ENCODE data around the gene HOXC10. TPM values are rescaled to one million over a fixed set of nuclear protein-coding genes. Genes with fewer than 3 reads are reported as not detected.

Gene HOXC10
- total RNA-seq, 1 experiment from 2014 or later = 3.8 TPM

DNA sequence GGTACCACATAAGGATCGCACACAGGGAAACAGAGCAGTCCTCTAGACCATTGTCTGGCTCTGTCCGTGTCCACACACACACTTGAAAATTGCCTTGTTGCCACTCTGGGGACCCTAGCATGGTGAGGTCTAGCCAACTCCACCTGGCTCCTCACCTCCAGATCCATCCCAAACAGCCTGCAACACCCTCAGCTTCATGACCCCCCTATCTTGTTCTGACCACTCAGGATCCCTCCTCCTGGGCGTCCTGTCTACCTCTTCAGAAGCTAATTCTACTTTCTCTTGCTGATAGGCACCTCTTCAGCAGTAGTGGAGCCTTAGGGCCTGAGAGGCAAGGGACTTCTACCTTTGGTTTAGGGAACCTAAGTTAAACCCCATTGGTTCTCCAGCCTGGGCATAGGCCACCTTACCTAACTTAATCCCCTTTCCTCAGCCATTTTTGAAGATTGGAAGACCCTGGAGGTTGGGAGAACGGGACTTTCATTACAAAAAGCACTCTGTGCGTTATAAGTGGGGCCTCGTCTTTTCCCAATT, 47.2 kb downstream of the HOXC10 start:
- no peak overlapping the region for H2AFZ ChIP-seq (ENCODE audit: low read depth, low read length, poor library complexity, severe bottlenecking)
- TF ChIP-seq TCF7L2 (IDR thresholded peaks at IDR 0.05; ENCODE audit: borderline replicate concordance, extremely low read depth, insufficient read depth, insufficient read length) = no peak
- TF ChIP-seq FOSL1 (IDR thresholded peaks at IDR 0.05; ENCODE audit: low read depth) = no peak
- TF ChIP-seq SP1 (IDR thresholded peaks at IDR 0.05; ENCODE audit: low read depth) = no peak
- TF ChIP-seq CBX3 (IDR thresholded peaks at IDR 0.05; ENCODE audit: low read depth) = no peak
- TF ChIP-seq, protein P1, sequence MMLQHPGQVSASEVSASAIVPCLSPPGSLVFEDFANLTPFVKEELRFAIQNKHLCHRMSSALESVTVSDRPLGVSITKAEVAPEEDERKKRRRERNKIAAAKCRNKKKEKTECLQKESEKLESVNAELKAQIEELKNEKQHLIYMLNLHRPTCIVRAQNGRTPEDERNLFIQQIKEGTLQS (IDR thresholded peaks at IDR 0.05) = no peak
- TF ChIP-seq YY1 (IDR thresholded peaks at IDR 0.05; ENCODE audit: extremely low read depth, insufficient replicate concordance, low read depth, low read length) = no peak
- TF ChIP-seq, protein P2, sequence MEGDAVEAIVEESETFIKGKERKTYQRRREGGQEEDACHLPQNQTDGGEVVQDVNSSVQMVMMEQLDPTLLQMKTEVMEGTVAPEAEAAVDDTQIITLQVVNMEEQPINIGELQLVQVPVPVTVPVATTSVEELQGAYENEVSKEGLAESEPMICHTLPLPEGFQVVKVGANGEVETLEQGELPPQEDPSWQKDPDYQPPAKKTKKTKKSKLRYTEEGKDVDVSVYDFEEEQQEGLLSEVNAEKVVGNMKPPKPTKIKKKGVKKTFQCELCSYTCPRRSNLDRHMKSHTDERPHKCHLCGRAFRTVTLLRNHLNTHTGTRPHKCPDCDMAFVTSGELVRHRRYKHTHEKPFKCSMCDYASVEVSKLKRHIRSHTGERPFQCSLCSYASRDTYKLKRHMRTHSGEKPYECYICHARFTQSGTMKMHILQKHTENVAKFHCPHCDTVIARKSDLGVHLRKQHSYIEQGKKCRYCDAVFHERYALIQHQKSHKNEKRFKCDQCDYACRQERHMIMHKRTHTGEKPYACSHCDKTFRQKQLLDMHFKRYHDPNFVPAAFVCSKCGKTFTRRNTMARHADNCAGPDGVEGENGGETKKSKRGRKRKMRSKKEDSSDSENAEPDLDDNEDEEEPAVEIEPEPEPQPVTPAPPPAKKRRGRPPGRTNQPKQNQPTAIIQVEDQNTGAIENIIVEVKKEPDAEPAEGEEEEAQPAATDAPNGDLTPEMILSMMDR (IDR thresholded peaks at IDR 0.05 in 2 of 3, conservative IDR thresholded peaks at IDR 0.05 in 1 of 3; ENCODE audit: borderline replicate concordance in 1 of 3, insufficient read depth in 1 of 3, low read depth in 2 of 3, low read length in 2 of 3) = no peak
- TF ChIP-seq RAD21 (IDR thresholded peaks at IDR 0.05; ENCODE audit: low read depth) = no peak
- no peak for TF ChIP-seq POLR2AphosphoS5 (IDR thresholded peaks at IDR 0.05; ENCODE audit: low read depth, low read length)
- no peak for TF ChIP-seq ZNF274 (IDR thresholded peaks at IDR 0.05; ENCODE audit: low read depth, low read length)
- TF ChIP-seq POLR2A (IDR thresholded peaks at IDR 0.05; ENCODE audit: borderline replicate concordance, extremely low read depth, insufficient read depth, insufficient read length) = no peak
- no peak for TF ChIP-seq CEBPB (IDR thresholded peaks at IDR 0.05; ENCODE audit: low read depth)
- TF ChIP-seq SRF (IDR thresholded peaks at IDR 0.05; ENCODE audit: low read depth) = no peak
- no peak for TF ChIP-seq ELF1 (IDR thresholded peaks at IDR 0.05; ENCODE audit: borderline replicate concordance, low read depth)
- TF ChIP-seq, protein P3, sequence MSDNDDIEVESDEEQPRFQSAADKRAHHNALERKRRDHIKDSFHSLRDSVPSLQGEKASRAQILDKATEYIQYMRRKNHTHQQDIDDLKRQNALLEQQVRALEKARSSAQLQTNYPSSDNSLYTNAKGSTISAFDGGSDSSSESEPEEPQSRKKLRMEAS (IDR thresholded peaks at IDR 0.05) = no peak
- TF ChIP-seq EZH2 (IDR thresholded peaks at IDR 0.05) = no peak
- TF ChIP-seq, protein P4, sequence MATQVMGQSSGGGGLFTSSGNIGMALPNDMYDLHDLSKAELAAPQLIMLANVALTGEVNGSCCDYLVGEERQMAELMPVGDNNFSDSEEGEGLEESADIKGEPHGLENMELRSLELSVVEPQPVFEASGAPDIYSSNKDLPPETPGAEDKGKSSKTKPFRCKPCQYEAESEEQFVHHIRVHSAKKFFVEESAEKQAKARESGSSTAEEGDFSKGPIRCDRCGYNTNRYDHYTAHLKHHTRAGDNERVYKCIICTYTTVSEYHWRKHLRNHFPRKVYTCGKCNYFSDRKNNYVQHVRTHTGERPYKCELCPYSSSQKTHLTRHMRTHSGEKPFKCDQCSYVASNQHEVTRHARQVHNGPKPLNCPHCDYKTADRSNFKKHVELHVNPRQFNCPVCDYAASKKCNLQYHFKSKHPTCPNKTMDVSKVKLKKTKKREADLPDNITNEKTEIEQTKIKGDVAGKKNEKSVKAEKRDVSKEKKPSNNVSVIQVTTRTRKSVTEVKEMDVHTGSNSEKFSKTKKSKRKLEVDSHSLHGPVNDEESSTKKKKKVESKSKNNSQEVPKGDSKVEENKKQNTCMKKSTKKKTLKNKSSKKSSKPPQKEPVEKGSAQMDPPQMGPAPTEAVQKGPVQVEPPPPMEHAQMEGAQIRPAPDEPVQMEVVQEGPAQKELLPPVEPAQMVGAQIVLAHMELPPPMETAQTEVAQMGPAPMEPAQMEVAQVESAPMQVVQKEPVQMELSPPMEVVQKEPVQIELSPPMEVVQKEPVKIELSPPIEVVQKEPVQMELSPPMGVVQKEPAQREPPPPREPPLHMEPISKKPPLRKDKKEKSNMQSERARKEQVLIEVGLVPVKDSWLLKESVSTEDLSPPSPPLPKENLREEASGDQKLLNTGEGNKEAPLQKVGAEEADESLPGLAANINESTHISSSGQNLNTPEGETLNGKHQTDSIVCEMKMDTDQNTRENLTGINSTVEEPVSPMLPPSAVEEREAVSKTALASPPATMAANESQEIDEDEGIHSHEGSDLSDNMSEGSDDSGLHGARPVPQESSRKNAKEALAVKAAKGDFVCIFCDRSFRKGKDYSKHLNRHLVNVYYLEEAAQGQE (IDR thresholded peaks at IDR 0.05; ENCODE audit: low read depth) = no peak
- no peak overlapping the region for H3K27ac ChIP-seq (ENCODE audit: low read depth, low read length)
- no peaks in the 10 kb centered on the region for H3K9me3 ChIP-seq (ENCODE audit: control insufficient read depth in 1 of 2, insufficient read depth in 1 of 2, low read depth in 1 of 2, low read length in 2 of 2)
- no peaks in the 10 kb centered on the region for H3K79me2 ChIP-seq (ENCODE audit: insufficient read depth, low read length)
- peaks cover 7 to 28% of the 10 kb centered on the region in 2 experiments for H3K4me1 ChIP-seq (ENCODE audit: control insufficient read depth in 1 of 2, insufficient read depth in 2 of 2, low read length in 2 of 2)
- H3K9me2 ChIP-seq (ENCODE audit: insufficient read depth) = no peaks in the 10 kb centered on the region
- H3K4me2 ChIP-seq (ENCODE audit: low read length) = peak overlapping the region; percentile 100; the same call in 1 of the 2 replicates
- RAD21 ChIA-PET (ENCODE audit: low non-redundant PET in 1 of 2, low total read pairs in 2 of 2, uncharacterized antibody in 2 of 2, unreplicated experiment in 2 of 2) = interaction anchor here (0.5 to 3.0 kb wide), 11 partner anchors 10 to 176 kb away, joined by 3 to 12 read pairs (median 9); no protein-coding TSS in a partner anchor
- no TSS peak for BruUV-seq (replicated peaks)
- POLR2A ChIA-PET = interaction anchor here (0.6 to 0.8 kb wide), 4 partner anchors 47 to 327 kb away, joined by 3 read pairs; no protein-coding TSS in a partner anchor
- no peak overlapping the region for H3K9ac ChIP-seq (ENCODE audit: low read length)
- H4K20me1 ChIP-seq (ENCODE audit: insufficient read depth) = no peaks in the 10 kb centered on the region
- no peaks in the 10 kb centered on the region for H3K36me3 ChIP-seq (ENCODE audit: control insufficient read depth in 1 of 2, insufficient read depth in 2 of 2, low read length in 2 of 2)
- DNase-seq (ENCODE audit: low read depth, low spot score) = no peak
- intact Hi-C loops (cut with micrococcal nuclease) = loop anchor here (1.0 to 5.0 kb wide), 2 partner anchors 105 to 169 kb away; no protein-coding TSS in a partner anchor
- CTCF ChIA-PET = interaction anchor here (0.6 to 3.5 kb wide), 35 partner anchors 10 to 737 kb away, joined by 3 to 43 read pairs (median 5); partner anchors contain the start of genes HNRNPA1, HOXC10, HOXC8 and HOXC9
- no peak for ATAC-seq
- H3K4me3 ChIP-seq (replicated peaks in 1 of 2; ENCODE audit: low read depth in 1 of 2, low read length in 2 of 2) = no peak overlapping the region
- no peaks in the 10 kb centered on the region for H3K27me3 ChIP-seq (ENCODE audit: insufficient read depth, low read length)
